GM18502 (cell line): ENCODE results near the gene NPTX2.
A peak's percentile ranks its signal among the peaks of the same experiment; 100 is the strongest.

Experiments used
- ATAC-seq: cut with Tn5 transposase; IDR thresholded peaks from one replicate; pipeline ENCODE4 v1.9.1; 2021; ENCODE audit warnings: mild to moderate bottlenecking; ENCODE audit not compliant: unreplicated experiment, poor library complexity

NPTX2 gene

DNA sequence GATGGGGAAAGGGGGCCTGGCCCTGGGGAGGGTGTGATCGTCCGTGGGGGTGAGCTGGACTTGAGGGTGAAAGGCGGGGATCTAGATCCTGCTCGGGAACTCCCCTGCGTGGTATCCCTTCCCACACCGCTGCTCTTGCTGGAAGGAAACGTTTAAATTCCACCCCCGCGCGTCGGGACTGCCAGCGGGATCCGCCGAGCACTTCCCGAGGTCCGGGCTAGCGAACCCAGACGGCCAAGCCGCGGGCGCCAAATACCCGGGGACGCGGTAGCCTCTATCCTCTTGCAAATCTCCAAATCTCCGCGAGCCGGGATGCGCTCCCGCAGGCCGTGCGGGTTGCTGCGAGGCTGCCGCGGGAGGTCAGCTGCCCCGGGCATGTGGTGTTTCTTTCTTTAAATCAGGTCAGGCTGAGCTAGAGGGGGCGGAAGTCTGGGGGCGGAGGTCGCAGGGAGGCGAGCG, 904 bp downstream of the NPTX2 start:
- ATAC-seq: no peak

DNA sequence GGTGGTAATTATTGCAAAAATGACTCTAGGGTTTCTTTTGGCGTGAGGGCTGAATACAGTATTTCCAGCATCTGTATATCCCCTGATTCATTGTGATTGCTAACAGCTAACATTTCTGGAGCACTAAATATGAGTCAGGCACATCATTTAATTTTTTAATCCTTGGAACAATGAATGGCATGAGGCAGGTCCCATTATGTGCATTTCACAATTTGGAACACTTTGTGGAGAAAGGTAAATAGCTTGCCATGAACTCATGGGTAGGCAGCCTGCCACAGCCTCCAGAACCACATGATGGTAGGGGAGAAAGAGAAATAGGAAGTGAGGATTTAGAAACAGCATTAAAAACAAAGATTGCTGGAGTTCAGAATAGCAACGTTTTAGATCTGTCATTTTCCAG, 1.7 kb downstream of the NPTX2 start:
- ATAC-seq: no peak

DNA sequence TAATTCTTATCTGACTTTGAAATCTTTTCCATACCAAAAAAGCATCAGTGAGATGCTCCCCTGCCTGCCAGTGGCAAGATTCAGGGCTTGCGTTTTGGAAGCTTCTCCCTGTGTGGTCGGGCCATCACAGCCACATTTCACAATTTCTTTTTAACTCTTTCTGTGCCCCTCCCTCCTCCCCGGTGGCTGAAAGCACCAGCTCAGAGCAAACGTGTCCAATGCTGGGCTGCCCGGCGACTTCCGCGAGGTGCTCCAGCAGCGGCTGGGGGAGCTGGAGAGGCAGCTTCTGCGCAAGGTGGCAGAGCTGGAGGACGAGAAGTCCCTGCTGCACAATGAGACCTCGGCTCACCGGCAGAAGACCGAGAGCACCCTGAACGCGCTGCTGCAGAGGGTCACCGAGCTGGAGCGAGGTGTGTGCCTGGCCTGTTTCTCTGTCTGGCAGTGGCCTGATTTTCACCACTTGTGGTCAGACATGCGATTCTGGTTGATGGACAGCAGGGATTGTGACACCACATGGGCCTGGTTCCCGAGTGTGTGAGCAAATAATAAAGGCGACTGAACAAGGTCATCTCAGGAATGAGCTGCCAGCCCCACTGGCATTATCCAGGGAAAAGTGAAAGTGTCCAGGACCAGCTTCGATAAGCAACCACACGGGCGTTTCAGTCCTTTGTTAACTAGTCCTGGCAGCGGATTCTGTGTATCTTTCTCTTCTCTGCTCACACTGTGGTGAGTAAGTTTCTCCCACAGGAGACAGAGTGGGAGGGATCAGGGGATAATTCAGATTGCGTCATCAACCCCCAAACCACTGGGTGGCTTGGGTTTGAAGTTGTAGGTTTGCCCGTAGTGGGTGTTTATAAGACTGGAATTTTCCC, 2.6 kb downstream of the NPTX2 start:
- ATAC-seq: no peak

DNA sequence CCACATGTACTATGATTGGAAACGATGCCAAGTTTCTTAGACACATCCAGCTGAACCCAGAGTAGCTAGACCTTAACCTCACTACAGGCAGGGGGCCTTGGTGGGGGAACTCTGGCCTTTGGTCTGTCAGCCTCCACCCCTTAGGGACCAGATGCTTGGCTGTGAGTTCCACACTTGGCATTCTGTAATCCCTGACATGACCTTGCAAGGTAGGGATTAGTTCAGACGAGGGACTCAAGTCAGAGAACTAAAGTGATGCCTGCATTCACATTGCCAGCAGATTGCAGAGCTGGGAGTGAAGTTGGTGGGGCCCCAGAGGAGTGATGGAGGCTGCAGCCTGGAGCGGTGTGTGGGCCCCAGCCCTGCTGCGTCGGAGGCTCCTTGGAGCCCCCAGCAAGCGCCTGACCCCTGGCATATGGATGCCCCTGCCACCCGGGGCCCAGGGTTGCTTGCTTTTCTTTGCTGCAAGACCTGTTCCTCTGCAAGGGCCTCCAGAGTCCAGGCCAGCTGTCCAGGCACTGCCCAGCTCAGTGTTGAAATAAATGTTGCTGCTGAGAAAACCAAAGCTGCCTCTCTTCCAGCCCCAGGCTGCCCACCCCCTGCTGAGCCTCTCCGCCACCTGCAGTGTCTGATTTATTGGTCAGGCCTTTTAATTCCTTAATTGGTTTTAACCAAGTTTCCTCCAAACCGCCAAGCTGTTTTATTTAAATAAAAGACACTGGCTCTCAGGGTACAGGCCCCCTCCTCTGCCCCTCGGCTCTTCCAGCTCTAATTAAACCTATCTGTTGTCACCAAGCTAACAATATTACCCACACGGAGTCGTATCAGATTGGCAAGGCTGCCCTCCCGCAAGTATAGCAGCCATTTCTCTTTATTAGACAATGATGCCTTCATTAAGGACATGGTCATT, 4.7 kb downstream of the NPTX2 start:
- no peak for ATAC-seq

DNA sequence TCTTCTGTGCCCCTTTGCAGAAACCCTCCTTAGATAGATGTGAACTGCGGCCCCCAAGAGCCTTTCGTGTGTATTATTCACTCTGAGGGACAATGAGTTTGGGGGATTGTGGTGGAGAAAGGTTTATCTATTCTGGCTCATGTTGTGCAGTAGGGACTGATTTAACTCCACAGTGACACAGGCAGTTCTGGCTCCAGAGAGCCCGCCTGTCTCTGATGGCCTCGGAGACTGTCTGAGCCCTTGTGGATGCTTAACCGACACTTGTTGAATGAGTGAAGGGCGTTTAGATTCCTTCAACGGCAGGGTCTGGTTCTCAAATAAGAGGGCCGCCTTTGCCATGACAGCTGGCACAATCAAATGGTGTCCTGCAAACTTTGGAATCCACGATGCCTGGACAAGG, 5.8 kb downstream of the NPTX2 start:
- ATAC-seq: no peak

DNA sequence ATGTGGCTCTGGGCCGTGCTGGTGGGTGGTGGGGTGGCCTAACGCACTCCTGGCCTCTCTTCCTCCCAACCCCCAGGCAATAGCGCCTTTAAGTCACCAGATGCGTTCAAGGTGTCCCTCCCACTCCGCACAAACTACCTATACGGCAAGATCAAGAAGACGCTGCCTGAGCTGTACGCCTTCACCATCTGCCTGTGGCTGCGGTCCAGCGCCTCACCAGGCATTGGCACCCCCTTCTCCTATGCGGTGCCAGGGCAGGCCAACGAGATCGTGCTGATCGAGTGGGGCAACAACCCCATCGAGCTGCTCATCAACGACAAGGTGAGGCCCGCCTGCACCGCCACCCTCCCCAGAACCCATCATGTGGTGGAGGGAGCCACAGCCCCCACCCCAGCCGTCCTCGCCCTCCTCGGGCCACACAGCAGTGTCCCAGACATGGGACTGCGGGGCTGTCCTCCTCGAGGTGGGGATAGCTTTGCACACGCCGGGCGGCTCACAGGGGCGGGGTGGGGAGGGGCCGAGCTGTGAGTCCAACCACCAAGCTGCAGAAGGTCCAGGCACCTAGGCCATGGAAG, 7.8 kb downstream of the NPTX2 start:
- ATAC-seq: no peak

DNA sequence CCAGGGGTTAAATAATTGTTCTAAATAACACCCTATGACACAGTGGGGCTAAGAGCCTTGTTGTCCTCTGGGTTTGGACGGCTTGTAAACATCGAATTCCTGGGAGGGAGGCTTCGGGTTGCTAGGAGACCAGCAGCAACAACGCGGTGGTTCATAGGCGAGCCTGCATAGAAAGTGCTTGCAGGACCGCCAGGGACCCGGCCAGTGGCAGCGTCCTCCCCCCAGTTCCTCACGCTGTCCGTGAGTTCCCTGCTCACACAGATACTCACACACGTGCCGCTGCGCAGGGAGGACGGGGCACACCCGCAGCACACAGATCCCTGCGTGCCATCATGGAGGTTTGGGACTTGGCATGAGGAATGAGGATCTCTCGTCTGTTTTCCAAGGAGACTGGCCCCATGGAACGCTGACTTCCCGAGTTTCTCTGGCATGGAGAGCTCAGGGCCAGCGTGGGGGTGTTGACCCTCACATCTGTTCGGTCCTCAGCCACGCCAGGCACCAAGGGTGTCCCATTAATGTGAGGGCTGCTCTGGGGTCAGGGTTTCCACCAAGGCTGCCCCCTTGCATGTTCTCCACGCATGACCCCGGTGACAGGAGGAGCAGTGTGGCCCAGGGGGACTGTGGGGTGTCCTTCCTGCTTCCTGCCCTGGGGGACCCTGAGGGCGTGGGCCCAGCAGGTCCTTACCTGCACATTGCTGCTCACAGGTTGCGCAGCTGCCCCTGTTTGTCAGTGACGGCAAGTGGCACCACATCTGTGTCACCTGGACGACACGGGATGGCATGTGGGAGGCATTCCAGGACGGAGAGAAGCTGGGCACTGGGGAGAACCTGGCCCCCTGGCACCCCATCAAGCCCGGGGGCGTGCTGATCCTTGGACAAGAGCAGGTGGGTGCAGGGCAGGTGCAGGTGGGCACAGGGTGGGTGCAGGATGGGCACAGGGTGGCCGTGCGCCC, 9.7 kb downstream of the NPTX2 start:
- no peak for ATAC-seq

DNA sequence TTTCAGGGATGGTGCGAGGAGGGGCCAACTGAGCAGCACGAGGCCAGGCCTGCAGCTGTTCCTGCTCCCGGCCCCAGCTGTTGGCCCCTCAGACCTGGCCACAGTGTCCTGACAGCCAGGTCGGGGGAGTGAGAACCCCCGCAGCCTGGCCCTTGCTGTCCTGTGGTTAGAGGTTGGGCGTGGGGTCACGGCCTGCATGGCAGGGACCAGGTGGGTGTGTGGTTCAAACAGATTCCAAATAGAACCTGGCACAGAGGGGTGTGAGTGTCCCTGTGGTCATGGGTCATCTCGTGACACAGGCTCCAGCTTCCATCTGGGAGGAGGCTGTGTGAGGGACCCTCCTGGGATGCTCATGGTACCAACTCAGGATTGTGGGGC, 10.3 kb downstream of the NPTX2 start:
- ATAC-seq: no peak

DNA sequence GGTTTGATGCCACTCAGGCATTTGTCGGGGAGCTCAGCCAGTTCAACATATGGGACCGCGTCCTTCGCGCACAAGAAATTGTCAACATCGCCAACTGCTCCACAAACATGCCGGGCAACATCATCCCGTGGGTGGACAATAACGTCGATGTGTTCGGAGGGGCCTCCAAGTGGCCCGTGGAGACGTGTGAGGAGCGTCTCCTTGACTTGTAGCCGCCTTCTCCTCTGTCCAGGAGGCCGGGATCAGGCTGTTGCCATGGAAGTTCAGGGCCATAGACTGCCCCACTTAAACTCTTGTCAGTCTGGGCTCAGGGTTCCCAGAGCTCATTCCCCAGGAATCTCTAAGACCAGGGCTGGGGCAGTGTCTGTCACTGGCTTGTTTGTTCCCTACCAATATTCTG, 11.3 kb downstream of the NPTX2 start:
- ATAC-seq: no peak

DNA sequence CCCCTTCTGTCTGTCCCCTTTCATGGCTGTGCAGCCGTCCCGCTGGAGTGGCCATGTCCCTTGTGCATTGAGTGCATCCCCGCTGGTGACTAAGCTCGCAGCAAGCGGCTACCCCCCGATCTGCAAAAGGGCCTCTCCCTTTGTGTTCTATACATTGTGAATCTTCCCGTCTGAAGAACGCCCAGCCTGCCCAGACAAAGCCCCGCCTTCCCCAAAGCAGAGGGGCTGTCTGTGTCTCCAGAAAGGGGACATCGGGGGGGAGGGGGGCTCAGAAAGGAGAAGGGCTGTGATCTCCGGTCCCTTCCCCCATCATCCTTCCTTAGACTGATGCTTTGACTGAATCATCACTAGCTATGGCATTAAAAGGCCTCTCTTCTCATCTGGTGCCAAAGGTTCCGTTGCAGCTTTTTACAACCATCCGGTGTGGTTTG, 11.9 kb downstream of the NPTX2 start:
- no peak for ATAC-seq

DNA sequence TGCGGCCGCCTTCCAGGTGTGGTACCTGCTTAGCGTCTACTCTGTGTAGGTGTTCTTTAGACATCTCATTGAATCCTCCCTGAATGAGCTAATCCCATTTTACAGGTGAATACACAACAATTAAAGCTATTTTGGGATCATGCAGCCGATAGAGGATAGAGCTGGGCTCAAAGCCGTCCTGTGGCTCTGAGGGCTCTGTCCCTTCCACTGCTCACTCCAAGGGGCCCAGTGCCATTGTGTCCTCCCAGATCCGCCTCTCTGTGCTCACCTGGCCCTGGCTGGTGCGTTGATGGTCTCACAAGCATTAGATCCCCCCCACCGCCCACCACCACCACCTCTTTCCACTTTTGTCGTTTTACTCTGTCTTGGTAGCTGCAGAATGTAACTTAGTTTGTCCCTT, 13.1 kb downstream of the NPTX2 start:
- no peak for ATAC-seq

DNA sequence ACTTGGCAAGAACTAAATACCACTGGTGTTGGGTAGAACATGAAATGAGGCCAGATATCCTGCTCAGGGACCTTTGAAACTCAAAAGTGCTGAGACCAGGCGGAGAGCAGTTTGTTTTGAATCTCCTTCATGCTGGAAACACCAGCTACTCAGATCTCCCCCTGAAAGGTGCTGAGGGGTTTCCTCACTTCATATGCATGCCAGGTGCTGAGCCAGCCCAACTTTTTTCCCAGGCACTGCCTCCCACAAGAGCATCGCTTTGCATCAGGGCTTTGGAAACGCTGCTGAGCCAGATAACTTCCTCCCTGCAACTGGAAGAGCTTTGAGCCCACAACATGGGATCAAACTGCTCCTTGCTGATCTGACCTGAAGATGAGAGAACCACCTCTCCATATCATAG, 13.7 kb downstream of the NPTX2 start:
- no peak for ATAC-seq

DNA sequence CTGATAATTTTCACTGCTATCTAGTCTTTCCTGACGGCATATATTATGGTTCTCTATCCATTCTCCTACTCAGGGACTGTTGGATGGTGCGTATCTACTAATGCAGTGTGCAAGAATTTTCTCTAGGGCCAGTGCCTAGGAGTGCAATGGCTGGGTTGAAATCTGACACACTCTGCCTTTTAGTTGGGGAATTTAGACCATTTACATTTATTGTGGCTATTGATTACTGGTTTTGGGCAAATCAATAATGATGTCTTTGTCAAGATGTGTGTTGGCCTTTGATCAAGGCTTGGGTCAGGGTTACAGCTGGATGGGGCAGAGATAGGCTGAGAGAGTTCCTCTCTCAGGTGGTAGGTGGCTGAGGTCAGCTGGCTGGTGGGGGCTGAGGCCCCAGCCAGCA, 21.8 kb downstream of the NPTX2 start:
- no peak for ATAC-seq

DNA sequence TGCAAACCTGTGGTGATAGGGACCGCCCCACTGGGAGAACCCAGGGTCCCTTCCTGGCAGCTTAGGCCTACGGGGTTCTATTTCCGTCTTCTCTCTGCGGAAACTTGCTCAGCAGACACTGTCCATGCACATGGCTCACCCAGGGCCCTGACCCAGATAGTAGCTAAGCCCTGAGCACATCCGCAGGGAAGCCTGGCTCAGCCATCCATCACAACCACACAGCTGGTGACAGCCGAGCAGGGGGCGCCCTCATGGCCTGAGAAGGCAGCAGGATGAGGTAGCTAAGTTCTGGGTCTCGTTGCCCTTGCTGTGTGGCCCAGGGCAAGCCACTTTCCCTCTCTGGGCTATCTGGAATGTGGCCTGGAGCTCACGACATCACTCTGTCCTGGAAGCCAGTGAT, 23.3 kb downstream of the NPTX2 start:
- ATAC-seq: no peak

DNA sequence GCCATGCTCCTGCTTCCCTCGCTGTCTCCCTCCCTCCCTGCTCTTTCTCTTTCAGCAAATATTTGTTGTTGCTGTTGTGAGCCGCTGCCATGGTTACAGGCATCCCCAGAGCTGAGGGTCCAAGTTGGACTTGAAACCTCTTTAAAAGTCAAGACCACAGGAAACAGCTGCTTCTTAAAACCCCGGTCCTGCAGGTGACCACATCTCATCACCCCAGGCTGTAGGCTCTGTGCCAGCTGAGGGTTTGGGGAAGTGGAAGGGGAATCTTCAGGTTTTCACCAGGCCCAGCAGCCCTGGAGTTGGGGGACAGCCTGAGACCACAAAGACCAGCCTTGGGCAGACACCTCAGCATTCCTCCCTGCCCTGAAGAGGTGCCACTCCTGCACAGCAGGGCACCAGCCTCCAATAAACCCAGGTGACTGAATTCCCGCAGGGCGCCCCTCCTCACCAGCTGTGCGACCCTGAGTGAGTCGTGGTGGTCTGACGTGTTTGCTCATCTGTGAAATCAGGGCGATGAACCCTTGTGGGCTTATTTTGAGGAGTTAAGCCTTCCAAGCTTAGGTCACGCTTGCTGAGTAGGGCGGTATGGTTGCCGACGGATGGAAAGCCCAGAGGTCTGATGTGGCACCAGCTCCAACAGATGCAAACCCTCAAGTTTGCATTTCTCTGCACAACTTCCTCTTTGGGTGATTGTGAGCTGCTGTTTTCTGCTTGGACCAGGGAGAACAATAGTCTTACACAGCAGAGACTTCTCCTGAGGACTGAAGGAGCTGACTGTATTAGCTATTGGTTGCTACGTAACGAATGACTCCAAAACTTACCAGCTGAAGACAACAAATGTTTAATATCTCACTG, 24.8 kb downstream of the NPTX2 start:
- ATAC-seq: peak; percentile 85

DNA sequence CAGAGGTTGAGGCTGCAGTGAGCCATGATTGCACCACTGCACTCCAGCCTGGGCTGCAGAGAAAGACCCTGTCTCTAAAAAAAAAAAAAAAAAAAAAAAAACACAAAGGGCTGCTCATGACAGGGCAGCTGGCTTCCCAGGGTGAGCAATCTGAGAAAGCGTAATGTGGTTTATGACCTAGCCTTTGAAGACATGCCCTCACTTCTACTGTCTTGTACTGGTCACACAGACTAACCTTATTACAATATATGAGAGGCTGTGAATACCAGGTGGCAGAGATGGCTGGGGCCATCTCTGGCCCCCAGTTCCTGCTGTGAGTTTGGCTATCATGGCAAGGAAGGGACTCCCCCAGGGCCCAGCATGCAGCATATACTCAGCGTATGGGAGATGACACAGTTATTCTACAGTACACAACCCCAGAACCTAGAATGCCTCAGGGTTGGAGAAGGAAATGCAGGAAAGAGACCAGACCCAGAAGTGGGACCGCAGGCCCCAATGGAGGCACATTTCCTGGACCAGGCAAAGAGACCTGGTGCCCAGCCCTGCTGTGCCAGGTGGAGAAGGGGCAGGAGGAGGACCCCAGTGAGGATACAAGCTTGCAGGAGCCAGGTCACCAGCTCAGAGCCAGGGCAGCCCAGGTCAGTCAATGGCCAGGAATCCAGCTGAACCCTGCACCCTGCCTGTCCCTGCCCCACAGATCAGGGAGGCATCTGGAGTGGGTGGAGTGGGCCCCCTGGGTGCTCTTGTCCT, 26.3 kb downstream of the NPTX2 start:
- ATAC-seq: no peak

DNA sequence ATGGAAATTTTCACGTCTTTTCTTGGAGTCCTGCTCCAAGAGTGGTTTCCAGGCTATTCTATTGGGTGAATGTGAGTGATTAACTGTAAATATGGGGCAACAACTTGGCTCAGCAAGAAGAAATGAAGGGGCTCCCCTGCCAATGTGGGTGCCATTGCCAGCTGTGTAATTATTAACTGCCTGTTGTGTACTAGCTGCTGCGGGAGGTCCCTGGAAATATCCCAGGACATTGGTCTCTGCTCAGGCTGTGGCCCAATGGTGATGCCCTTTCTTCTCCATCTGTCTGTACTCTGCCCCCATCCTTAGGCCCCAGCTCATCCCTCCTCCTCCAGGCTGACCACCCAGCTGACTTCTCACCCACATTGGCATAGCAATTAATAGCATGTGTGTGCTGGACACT, 29.4 kb downstream of the NPTX2 start:
- no peak for ATAC-seq

DNA sequence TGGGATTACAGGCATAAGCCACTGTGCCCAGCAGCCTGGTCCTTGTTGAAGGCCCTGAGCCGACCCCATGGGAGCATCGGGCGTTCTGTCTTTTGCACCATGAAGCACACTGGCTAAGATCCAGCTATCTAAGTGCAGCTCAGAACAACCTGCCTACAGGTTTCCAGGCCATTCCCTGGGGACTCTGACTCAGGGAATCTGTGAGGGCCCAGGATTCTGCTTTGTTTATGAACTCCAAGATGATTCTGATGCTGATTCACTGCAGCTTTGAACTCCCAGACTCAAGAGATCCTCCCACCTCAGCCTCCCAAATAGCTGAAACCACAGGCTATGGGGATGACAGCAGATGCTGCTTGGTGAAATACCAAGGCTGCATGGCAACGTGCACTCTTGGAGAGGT, 30.2 kb downstream of the NPTX2 start:
- no peak for ATAC-seq
